ENCODE data around the gene PFKFB3.
"Not testable (repeated sequence)": the region's sequence is repeated elsewhere in the genome, so short reads cannot be mapped to it uniquely, and the experiment has no call there.

The PFKFB3 gene

DNA sequence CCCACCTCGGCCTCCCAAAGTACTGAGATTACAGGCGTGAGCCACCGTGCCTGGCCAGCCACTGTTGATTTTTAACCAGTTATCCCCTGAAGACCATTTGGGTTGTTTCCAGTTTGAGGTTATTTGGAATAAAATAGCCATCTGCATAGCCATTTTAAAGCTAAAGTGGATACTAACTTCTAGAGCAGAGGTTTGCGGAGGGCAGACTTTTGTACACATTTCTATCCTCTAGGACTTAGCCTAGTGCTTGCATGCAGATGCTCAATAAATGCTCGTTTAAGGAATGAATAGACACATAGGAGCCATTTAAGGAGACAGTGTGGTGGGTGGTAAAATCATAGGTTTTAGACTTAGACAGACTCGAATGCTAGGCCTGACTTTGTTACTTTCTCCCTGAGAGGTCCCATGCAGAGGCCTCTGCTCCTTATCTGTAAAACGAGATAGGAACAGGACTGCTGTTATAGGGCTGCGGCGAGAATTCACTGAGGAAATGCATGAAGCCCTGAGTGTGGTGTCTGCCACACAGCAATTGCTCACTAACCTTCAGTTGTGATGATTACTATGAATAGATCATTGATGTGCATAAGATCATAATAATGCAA lies 75.9 kb downstream of the PFKFB3 start:
- no peak overlapping the region for H3K4me3 ChIP-seq (ENCODE audit: low read length)
- TF ChIP-seq, protein P1, sequence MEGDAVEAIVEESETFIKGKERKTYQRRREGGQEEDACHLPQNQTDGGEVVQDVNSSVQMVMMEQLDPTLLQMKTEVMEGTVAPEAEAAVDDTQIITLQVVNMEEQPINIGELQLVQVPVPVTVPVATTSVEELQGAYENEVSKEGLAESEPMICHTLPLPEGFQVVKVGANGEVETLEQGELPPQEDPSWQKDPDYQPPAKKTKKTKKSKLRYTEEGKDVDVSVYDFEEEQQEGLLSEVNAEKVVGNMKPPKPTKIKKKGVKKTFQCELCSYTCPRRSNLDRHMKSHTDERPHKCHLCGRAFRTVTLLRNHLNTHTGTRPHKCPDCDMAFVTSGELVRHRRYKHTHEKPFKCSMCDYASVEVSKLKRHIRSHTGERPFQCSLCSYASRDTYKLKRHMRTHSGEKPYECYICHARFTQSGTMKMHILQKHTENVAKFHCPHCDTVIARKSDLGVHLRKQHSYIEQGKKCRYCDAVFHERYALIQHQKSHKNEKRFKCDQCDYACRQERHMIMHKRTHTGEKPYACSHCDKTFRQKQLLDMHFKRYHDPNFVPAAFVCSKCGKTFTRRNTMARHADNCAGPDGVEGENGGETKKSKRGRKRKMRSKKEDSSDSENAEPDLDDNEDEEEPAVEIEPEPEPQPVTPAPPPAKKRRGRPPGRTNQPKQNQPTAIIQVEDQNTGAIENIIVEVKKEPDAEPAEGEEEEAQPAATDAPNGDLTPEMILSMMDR (conservative IDR thresholded peaks at IDR 0.05; ENCODE audit: low read depth, low read length): no peak
- DNase-seq (ENCODE audit: low read depth): no peak

DNA sequence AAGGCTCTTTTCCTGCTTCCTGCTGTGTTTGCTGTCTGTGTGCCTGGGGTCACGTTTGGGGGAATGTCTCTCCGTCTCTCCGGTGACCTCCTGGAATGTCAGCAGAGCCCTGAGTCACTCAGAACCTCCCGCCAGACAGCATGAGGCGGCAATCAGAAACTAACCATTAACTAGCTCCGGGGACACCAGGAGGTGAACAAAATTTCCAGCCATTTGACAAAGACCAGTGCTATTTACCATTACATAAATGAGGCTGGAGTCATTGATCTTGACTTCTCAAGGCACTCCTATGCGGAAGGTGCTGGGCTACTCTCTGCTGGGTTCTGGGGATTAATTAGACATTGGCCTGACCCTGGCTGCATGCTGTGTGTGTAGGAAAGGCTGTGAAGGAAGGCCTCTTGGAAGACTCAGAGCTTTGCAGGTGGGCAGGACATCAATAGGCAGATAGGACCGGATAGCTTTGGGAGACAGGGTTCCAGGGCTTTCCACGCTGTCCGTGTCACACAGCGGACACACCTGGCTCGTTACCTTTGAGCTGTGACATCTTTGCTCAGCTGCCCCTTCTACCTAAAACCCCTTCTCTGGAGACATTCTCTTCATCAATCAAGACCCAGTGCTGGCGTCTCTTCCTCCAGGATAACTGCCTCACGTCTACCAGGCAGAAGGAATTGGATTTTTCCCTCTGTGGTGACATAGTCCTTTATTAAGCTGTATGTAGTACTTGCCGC lies 77.0 kb downstream of the PFKFB3 start:
- TF ChIP-seq, protein P1 (conservative IDR thresholded peaks at IDR 0.05; ENCODE audit: low read depth, low read length): no peak
- DNase-seq (ENCODE audit: low read depth): peak; percentile 66
- no peak overlapping the region for H3K4me3 ChIP-seq (ENCODE audit: low read length)

DNA sequence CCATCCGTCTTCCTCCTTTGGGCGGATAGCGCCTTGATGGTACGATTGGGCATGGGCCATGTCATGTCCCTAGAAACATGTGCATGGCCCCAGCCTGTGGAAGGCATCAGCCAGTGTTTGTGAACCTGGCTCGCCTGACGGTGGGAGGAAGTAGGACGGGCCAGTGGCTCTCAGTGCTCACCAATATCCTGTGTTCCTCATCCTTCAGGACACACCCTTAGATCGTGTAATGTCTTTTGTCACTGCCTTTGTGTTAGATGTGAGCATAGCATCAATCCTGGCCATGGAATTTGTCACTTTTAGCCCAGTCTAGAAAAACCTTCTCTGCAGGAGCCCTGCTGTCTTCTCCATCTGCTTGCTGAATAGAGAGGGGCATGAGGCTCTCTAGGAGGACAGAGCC lies 77.6 kb downstream of the PFKFB3 start:
- DNase-seq (ENCODE audit: low read depth): no peak
- H3K4me3 ChIP-seq (ENCODE audit: low read length): no peak overlapping the region
- TF ChIP-seq, protein P1 (conservative IDR thresholded peaks at IDR 0.05; ENCODE audit: low read depth, low read length): no peak

DNA sequence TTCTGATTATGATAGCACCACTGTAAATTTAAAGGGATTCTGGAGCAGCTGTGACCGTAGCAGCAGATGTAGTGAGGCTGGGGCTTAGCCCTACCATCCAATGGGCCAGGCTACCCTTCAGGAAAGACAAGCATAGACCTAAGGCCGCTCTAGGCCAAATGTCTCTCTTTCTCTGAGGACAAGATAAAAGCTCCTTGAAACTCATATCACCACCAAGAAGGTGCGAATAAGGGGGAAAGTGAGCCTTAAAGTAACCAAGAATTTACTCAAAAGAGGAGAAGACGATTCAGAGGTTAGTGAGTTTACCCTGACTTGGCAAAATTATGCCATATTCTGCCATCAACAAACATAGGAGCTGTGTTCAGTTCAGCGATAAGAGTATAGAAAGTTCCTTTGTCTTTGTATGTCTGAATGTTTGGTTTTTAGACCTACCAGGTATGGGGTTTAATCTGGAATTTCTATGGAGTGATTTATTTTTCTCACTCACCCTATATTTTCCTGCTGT lies 79.8 kb downstream of the PFKFB3 start:
- TF ChIP-seq, protein P1 (conservative IDR thresholded peaks at IDR 0.05; ENCODE audit: low read depth, low read length): no peak
- H3K4me3 ChIP-seq (ENCODE audit: low read length): no peak overlapping the region
- no peak for DNase-seq (ENCODE audit: low read depth)

DNA sequence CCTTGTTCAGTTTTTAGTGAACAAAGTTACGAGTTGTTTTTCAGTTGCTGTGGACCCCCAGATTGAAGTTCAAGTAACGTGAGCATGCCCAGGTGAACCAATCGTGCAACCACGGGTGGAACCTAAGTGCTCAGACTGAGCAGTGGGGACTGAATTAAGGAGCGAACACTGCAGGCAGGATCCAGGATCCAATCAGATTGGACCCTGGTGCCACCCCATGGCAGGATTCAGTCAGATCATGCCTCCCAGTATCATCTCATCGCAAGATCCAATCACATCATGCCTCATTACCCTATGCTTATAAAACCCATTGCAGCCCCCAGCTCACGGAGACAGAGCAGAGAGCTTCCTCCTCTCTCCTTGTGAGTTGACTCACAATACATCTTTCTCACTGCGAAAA lies 80.9 kb downstream of the PFKFB3 start:
- TF ChIP-seq, protein P1 (conservative IDR thresholded peaks at IDR 0.05; ENCODE audit: low read depth, low read length): no peak
- H3K4me3 ChIP-seq (ENCODE audit: low read length): no peak overlapping the region
- DNase-seq (ENCODE audit: low read depth): no peak

DNA sequence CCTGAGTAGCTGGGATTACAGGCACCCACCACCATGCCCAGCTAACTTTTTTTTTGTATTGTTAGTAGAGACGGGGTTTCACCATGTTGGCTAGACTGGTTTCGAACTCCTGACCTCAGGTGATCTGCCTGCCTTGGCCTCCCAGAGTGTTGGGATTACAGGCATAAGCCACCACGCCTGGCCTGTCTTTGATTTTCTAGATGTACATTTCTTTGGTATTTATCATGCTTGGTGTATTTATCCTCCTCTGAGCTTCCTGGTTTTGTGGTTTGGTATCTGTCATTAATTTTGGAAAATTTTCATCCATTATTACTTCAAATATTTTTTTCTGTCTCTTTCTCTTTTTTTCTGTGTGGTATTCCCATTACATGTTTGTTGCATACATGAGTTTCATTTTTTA lies 87.9 kb downstream of the PFKFB3 start:
- not testable (repeated sequence) for DNase-seq (ENCODE audit: low read depth); H3K4me3 ChIP-seq (ENCODE audit: low read length)

DNA sequence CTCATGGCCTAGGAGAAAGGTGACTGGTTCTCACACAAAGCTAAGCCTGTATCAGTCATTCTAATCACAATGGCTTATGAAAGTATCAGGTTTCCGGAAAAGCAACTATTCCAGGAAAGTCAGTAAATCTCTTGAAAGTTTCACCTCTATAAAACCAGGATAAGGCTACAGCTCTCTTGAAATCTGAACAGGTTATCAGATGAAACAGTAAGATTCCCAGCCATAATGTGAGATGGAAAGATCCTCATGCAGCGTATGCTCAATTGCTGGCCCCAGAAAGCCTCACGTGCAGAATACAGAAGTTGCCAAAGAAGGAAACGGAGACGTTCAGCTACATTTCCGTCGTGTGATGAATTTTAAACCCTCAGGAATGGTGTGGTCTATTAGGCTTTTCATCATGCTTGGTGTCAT lies 90.0 kb downstream of the PFKFB3 start:
- DNase-seq (ENCODE audit: low read depth): no peak
- TF ChIP-seq, protein P1 (conservative IDR thresholded peaks at IDR 0.05; ENCODE audit: low read depth, low read length): no peak
- no peak overlapping the region for H3K4me3 ChIP-seq (ENCODE audit: low read length)

DNA sequence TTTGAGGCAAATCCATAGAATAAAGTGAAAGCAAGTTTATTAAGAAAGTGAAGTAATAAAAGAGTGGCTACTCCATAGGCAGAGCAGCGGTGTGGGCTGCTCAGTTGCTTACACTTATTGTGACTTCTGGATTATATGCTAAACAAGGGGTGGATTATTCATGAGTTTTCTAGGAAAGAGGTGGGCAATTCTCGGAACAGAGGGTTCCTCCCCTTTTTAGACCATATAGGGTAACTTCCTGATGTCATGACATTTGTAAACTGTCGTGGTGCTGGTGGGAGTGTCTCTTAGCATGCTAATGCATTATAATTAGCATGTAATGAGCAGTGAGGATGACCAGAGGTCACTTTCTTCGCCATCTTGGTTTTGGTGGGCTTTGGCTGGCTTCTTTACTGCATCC lies 93.7 kb downstream of the PFKFB3 start:
- DNase-seq (ENCODE audit: low read depth); H3K4me3 ChIP-seq (ENCODE audit: low read length): not testable (repeated sequence)
